Psoas muscle (tissue), 8 donors: ENCODE data around the gene BRINP2. TPM values are rescaled to one million over a fixed set of nuclear protein-coding genes. Genes with fewer than 3 reads are reported as not detected.
"Not testable (repeated sequence)": the region's sequence is repeated elsewhere in the genome, so short reads cannot be mapped to it uniquely, and the experiment has no call there.

Source experiments
- ATAC-seq, 4 donors: fragments of 200-7000 bp; cut with Tn5 transposase; one replicate each; pipeline ENCODE4 v1.9.1; 2020; ENCODE audit warnings: moderate library complexity in 3 of 4, mild to moderate bottlenecking in 2 of 4
- DNase-seq, 2 donors: peaks; one replicate each; pipeline ENCODE4 v3.0.0-alpha.2; 2020
- H3K27ac ChIP-seq: fragments of 200-600 bp; one replicate; pipeline ENCODE4 v1.8.0; 2022
- H3K27me3 ChIP-seq, 3 donors: fragments of 200-600 bp in 1 of 3; one replicate each; pipeline versions ENCODE4 v1.6.1 to v1.8.0; 2013 to 2022; ENCODE audit warnings: low read length in 2 of 3, mild to moderate bottlenecking in 2 of 3, moderate library complexity in 1 of 3; ENCODE audit not compliant: insufficient read depth in 3 of 3
- H3K36me3 ChIP-seq, 2 donors: fragments of 200-600 bp in 1 of 2; one replicate each; pipeline versions ENCODE4 v1.6.1 to v1.8.0; 2013 to 2022; ENCODE audit warnings: low read depth in 1 of 2, mild to moderate bottlenecking in 1 of 2, moderate library complexity in 1 of 2; ENCODE audit not compliant: insufficient read depth in 1 of 2
- H3K4me1 ChIP-seq: fragments of 200-600 bp; one replicate; pipeline ENCODE4 v1.8.0; 2022
- H3K4me3 ChIP-seq: fragments of 200-600 bp; one replicate; pipeline ENCODE4 v1.8.0; 2022; ENCODE audit warnings: mild to moderate bottlenecking
- H3K9me3 ChIP-seq: fragments of 200-600 bp; one replicate; pipeline ENCODE4 v1.8.0; 2022
- WGBS, 3 donors: extraction: QIAGEN DNeasy Blood & Tissue Kit; methylation state at CpG; one replicate each; pipeline versions ENCODE4 v1.1.6 to v1.1.7; 2013; 5-methylcytosine and 5-hydroxymethylcytosine counted together
- intact Hi-C, 2 donors: fragments of 100-400 bp; cut with DNase I; formaldehyde crosslinking; loops; one replicate each; pipeline versions ENCODE4 v1.11.0 to v1.14.2; 2022
- polyA plus RNA-seq, 3 donors: library from polyadenylated mRNA; stranded (reverse); fragments of 200-250 nt; gene quantifications; one replicate each; pipeline ENCODE4 v1.2.3, GENCODE V29; 2013
- total RNA-seq, 4 donors: library from RNA; stranded (reverse); fragmentation: NEBNext Ultra II Directional in 2 of 4; extraction: Animal tissue kit (Norgen Biotek cat#: 25700) in 2 of 4; gene quantifications; one replicate each; pipeline versions ENCODE4 v1.2.1 to v1.2.4, GENCODE V29; 2021 to 2023
- TF ChIP-seq, protein P1 (sequence below): fragments of 200-600 bp; IDR thresholded peaks from one replicate; pipeline ENCODE4 v1.8.0; 2022; ENCODE audit warnings: antibody characterized with exemption
- donor health status: healthy with polysubstance abuse.
- donor health status: DM: no; HTN: no; CAD: no; lungs with moderate emphysema.
- donor health status: Bipolar disorder and iron deficiency.
- donor health status: healthy.
- donor health status: DM: yes; HTN: yes; CAD: no.
- donor health status: DM: no; HTN: no; CAD: no.
- donor health status: DM: no; HTN: no; CAD: no.
- donor health status: DM: yes; HTN: yes; CAD: no.

Gene BRINP2
- total and polyA plus RNA-seq, 7 donors: 0.04 to 0.38 (median 0.23) TPM; not detected in 3

GRCh38 chr1:177315261-177315660, 144.5 kb downstream of the BRINP2 start:
- H3K36me3 ChIP-seq: no peaks in the 10 kb centered on the region
- no peak overlapping the region for H3K27ac ChIP-seq
- no peaks in the 10 kb centered on the region for H3K9me3 ChIP-seq
- no peaks in the 10 kb centered on the region for H3K4me1 ChIP-seq
- no peak overlapping the region for H3K4me3 ChIP-seq
- intact Hi-C loops: no loop called here
- WGBS, 3 donors: 50 to 55% (median 54%) methylated on average over 2 of the region's 2 CpGs
- H3K27me3 ChIP-seq: no peaks in the 10 kb centered on the region
- ATAC-seq (no peak), DNase-seq (no peak)
- TF ChIP-seq, protein P1, sequence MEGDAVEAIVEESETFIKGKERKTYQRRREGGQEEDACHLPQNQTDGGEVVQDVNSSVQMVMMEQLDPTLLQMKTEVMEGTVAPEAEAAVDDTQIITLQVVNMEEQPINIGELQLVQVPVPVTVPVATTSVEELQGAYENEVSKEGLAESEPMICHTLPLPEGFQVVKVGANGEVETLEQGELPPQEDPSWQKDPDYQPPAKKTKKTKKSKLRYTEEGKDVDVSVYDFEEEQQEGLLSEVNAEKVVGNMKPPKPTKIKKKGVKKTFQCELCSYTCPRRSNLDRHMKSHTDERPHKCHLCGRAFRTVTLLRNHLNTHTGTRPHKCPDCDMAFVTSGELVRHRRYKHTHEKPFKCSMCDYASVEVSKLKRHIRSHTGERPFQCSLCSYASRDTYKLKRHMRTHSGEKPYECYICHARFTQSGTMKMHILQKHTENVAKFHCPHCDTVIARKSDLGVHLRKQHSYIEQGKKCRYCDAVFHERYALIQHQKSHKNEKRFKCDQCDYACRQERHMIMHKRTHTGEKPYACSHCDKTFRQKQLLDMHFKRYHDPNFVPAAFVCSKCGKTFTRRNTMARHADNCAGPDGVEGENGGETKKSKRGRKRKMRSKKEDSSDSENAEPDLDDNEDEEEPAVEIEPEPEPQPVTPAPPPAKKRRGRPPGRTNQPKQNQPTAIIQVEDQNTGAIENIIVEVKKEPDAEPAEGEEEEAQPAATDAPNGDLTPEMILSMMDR: no peak

DNA sequence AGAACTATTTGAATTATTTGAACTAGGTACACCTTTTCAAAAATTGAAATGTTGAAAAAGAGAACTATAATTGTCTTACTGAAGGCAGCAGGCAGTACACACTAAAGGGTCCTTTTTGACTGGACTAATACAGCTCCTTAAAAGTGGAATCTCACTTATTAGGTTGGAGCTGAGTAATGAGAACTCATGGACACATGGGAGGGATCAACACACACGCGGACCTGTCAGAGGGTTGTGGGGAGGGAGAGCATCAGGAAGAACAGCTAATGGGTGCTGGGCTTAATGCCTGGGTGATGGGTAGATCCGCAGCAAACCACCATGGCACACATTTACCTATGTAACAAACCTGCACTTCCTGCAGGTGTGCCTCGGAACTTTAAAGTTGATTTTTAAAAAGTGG, 145.0 kb downstream of the BRINP2 start:
- Histone ChIP-seq H3K27ac (no peak overlapping the region), H3K9me3 (no peaks in the 10 kb centered on the region), H3K4me3 (no peak overlapping the region), H3K4me1 (no peaks in the 10 kb centered on the region), H3K27me3 (no peaks in the 10 kb centered on the region), H3K36me3 (no peaks in the 10 kb centered on the region)
- TF ChIP-seq, protein P1: no peak
- ATAC-seq (no peak), DNase-seq (no peak)
- WGBS, 3 donors: 65 to 76% (median 75%) methylated on average over 4 of the region's 4 CpGs
- intact Hi-C loops: no loop called here

DNA sequence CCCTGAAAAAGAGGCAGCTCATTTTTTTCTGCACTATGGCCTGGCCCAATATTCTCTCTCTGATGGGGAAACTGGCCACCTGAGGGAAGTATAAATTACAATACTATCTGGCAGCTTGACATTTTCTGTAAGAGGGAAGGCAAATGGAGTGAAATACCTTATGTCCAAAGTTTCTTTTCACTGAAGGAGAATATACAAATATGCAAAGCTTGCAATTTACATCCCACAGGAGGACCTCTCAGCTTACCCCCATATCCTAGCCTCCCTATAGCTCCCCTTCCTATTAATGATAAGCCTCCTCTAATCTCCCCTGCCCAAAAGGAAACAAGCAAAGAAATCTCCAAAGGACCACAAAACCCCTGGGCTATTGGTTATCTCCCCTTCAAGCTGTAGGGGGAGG, 150.7 kb downstream of the BRINP2 start:
- H3K27me3 ChIP-seq, H3K4me1 ChIP-seq, H3K4me3 ChIP-seq, ATAC-seq, DNase-seq, H3K9me3 ChIP-seq, intact Hi-C loops, H3K36me3 ChIP-seq, H3K27ac ChIP-seq: not testable (repeated sequence)

DNA sequence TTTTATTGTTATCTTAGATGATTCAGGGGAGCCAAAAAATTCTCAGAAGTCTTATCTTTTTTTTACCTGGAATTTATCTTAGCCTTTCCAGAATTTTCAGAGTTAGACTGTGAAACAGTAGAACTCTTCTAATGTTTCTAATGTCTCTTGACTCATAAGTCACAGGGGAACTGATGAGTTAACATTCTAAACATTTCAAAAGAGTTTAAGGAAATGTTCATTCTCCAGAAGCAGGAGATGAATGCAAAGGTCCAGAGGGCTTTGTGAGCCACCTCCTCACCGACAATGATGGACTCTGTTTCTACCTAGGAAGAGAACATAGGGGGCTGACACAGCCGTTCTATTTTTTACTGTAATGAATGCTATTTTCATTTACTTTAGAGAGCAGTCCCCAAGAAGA, 157.5 kb downstream of the BRINP2 start:
- Histone ChIP-seq H3K27ac (no peak overlapping the region), H3K4me1 (no peaks in the 10 kb centered on the region), H3K36me3 (no peaks in the 10 kb centered on the region), H3K27me3 (peaks cover 0 to 4% (median 0%) of the 10 kb centered on the region in 3 donors), H3K9me3 (no peaks in the 10 kb centered on the region), H3K4me3 (no peak overlapping the region)
- TF ChIP-seq, protein P1: no peak
- DNase-seq (no peak), ATAC-seq (no peak)
- intact Hi-C loops: no loop called here
- WGBS, 3 donors: 57 to 65% (median 57%) methylated on average over 2 of the region's 2 CpGs

DNA sequence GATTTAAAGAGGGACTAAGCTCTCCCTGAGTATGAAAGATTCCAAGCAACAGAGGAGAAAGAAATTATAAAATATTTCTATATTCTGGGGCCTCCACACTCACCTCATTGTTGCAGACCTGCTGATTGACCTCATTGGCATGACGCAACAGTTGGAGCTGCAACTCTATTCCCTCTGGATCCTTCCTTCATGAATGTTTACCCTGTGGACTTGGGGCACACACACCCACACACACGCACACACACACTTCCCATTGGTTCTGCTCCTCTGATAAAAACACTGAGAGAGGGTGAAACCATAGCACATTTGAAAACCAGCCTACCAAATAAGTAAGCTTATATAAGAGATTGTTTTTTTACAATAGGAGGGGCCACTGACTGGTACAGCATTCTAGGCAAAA, 159.1 kb downstream of the BRINP2 start:
- TF ChIP-seq, protein P1: no peak
- ATAC-seq: no peak
- Histone ChIP-seq H3K4me1 (peaks cover 5% of the 10 kb centered on the region), H3K4me3 (no peak overlapping the region), H3K27me3 (peaks cover 0 to 4% (median 0%) of the 10 kb centered on the region in 3 donors), H3K27ac (no peak overlapping the region), H3K9me3 (no peaks in the 10 kb centered on the region), H3K36me3 (no peaks in the 10 kb centered on the region)
- intact Hi-C loops: no loop called here
- WGBS, 3 donors: 84 to 93% (median 89%) methylated on average over 2 of the region's 2 CpGs
- no peak for DNase-seq

Other genes with a start within 250 kb of the BRINP2 start
- gene ASTN1, start 6.2 kb upstream of the BRINP2 start, total RNA-seq: under 1 TPM; 0.04 to 0.51 (median 0.21) TPM
- under 1 TPM in 2 of 3 donors, not detected in 1; 0.03 to 0.04 TPM for gene ASTN1, start 6.2 kb upstream of the BRINP2 start, polyA plus RNA-seq